GM13977 (cell line): ENCODE results near the gene CRIM1.

Experiments used
- DNase-seq: peaks from one replicate; pipeline ENCODE4 v3.0.0; 2012; ENCODE audit warnings: low spot score
- CTCF ChIP-seq: IDR thresholded peaks from 2 replicates; pipeline ENCODE4 v1.5.1; 2012; ENCODE audit warnings: mild to moderate bottlenecking, control low read depth; ENCODE audit not compliant: insufficient read depth; ENCODE audit errors: extremely low read depth, missing control alignments
- in situ Hi-C: fragments of 300-500 bp; cut with MboI; formaldehyde crosslinking; loops from one replicate; pipeline ENCODE4 v1.12.0; 2022; ENCODE audit warnings: low sequenced_read_pairs, low pct_unique_long_range_greater_than_20kb, mixed read lengths, inconsistent platforms; ENCODE audit not compliant: unreplicated experiment

CRIM1 gene

GRCh38 chr2:36371070-36371874 lies 15.7 kb downstream of the CRIM1 start:
- no peak for DNase-seq
- in situ Hi-C loops: loop anchor here (25.0 kb wide), 1 partner anchor 291 kb away; no protein-coding TSS in a partner anchor
- no peak for TF ChIP-seq CTCF

DNA sequence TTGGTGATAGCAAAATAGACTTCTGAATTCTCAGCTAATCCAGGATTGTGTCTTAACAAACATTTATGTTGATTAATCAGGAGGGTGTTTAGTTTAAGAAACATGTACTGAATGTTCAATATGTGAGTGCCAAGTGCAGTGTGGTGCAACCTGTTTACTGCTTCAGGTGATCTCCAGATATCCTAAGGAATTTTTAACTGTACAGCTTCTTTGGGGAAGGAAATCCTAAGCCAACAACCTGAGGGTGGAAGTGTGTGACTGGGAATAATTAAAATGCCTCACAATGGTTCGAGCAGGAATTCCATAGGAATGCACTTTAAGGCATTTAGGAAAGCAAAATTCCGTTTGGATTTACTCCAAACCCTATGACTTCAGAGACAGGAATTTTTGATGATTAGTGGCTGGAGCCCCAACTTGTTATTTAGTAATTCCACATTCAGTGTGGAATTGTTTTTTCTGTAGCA lies 16.4 kb downstream of the CRIM1 start:
- in situ Hi-C loops: loop anchor here (25.0 kb wide), 1 partner anchor 290 kb away; no protein-coding TSS in a partner anchor
- no peak for DNase-seq
- no peak for TF ChIP-seq CTCF

DNA sequence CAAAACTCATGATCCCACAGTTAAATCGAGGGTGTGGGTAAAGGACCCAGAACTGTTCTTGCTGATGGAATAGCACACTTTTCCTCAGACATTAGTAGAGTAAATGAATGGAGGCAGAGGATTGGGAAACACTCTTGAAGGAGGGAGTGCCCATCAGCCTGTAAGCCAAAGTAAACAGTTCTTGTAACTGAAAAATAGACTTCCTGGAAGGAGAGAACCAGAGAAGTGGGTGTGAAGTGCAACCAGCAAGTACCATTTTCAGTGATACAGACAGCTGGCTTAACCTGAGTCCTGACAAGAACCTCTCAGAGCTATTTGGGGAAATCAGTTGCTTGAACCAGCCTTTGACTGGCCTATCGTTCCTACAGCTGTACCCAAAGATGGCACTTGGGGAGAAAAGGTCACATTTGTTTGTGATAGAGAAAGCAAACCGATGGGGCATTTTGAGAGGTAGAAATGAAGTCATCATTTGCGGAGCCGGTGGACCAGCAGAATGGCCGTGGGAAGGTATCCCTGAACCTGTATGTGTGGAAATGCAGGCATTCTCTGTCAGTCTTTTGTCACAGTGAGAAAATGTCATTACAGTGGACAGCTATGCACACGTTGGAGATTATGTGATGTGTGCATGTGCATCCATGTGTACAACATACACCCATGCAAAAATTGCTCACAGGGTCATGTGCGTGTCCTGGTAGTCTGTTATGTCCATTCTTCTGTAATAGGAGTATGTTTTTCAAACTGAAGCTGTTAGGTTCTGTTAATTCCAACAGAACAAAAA lies 17.8 kb downstream of the CRIM1 start:
- in situ Hi-C loops: loop anchor here (25.0 kb wide), 1 partner anchor 289 kb away; no protein-coding TSS in a partner anchor
- TF ChIP-seq CTCF: no peak
- no peak for DNase-seq

- DNase-seq: no peak
- no peak for TF ChIP-seq CTCF
- in situ Hi-C loops: loop anchor here (25.0 kb wide), 1 partner anchor 288 kb away; no protein-coding TSS in a partner anchor
These were observed 19.0 kb downstream of the CRIM1 start for GRCh38 chr2:36374585-36374984.

DNA sequence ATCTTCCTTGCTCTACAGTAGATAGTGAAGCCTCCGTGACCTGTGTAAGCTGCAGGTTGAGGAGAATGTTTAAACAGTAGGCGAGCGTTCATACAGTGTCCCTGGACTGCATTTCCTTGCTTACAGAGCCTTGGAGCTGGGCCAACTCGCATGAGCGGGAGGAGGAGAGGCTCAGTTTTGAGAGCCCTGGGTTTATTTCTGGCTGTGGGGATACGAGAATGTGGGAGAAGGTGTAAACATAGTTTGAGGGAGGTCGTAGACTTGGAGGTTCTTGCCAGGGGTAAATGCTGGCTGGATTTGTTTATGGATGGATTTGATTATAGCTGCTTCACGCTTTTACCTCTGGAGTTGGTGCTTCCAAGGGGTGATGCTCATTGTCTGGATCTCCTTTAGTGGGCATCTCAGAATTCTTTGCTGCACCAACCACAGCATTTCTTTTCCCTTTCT lies 20.8 kb downstream of the CRIM1 start:
- in situ Hi-C loops: no loop called here
- no peak for DNase-seq
- no peak for TF ChIP-seq CTCF

DNA sequence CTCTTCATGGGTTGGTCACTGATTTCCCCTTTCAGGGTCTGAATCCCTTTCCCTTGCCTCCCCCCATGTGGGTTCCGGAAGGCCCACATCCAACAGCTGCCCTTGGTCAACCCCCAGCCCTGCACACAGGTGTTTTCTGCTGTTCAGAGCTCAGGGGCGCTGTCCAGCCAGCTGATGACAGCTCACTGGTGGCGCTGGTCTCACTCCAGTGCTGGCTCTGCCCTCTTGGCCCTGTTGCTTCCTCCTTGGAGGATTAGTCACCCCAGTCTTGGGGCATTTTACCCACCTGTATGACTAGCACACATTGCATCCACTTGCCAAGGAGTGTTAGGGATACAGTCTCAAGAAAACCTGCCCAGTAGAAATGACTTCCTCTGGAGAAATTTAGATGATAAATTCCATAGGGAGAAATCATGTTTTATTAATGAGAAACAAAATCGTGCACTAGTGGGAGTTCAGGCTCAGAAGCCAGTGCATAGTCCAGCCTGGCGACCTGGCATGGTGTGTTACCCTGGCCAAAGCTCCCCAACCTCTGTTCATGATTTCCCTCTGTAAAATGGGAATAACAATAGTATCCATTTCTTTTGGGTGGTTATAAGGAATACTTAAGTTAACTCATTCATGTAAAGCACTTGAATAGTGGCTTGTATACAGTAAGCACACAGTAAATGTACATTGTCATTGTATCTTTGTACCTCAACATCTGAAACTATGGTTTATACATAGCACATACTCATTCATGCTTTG lies 21.6 kb downstream of the CRIM1 start:
- DNase-seq: no peak

More for the DNA sequence above, 21.6 kb downstream of the CRIM1 start:
- TF ChIP-seq CTCF: no peak
- in situ Hi-C loops: no loop called here
